Endothelial cell (in vitro differentiated cells): Measurements from ENCODE around the gene RFX8. TPM values are rescaled to one million over a fixed set of nuclear protein-coding genes. Genes with fewer than 3 reads are reported as not detected.
"Not testable (repeated sequence)": the region's sequence is repeated elsewhere in the genome, so short reads cannot be mapped to it uniquely, and the experiment has no call there.

ENCODE experiments used
- DNase-seq: peaks from one replicate; pipeline ENCODE4 v3.0.0; 2021; ENCODE audit warnings: low spot score
- H3K27ac Mint-ChIP-seq: one replicate; pipeline ENCODE4 v1.8.0; 2021; ENCODE audit warnings: mixed read lengths, inconsistent platforms; ENCODE audit not compliant: unreplicated experiment
- H3K27me3 Mint-ChIP-seq: one replicate; pipeline ENCODE4 v1.8.0; 2021; ENCODE audit warnings: mild to moderate bottlenecking, moderate library complexity, mixed read lengths, inconsistent platforms; ENCODE audit not compliant: unreplicated experiment
- H3K36me3 Mint-ChIP-seq: one replicate; pipeline ENCODE4 v1.8.0; 2021; ENCODE audit warnings: mild to moderate bottlenecking, low read depth, mixed read lengths, inconsistent platforms; ENCODE audit not compliant: unreplicated experiment
- H3K4me1 Mint-ChIP-seq: one replicate; pipeline ENCODE4 v1.8.0; 2021; ENCODE audit warnings: mild to moderate bottlenecking, mixed read lengths, inconsistent platforms; ENCODE audit not compliant: unreplicated experiment
- H3K4me3 Mint-ChIP-seq: one replicate; pipeline ENCODE4 v1.8.0; 2021; ENCODE audit warnings: mild to moderate bottlenecking, mixed read lengths, inconsistent platforms; ENCODE audit not compliant: unreplicated experiment
- H3K9me3 Mint-ChIP-seq: one replicate; pipeline ENCODE4 v1.8.0; 2021; ENCODE audit warnings: mixed read lengths, inconsistent platforms; ENCODE audit not compliant: unreplicated experiment
- CTCF ChIP-seq: fragments of 200-600 bp; sonication (generic); IDR thresholded peaks from one replicate; pipeline ENCODE4 v1.5.0; 2021; ENCODE audit warnings: antibody characterized with exemption; ENCODE audit not compliant: unreplicated experiment
- total RNA-seq: library from RNA; stranded (reverse); fragmentation: NEBNext Ultra II Directional; extraction: Animal tissue kit (Norgen Biotek cat#: 25700); gene quantifications from one replicate; pipeline ENCODE4 v1.2.1, GENCODE V29; 2021; ENCODE audit not compliant: unreplicated experiment

Gene RFX8
- total RNA-seq, 1 donor from 2014 or later, result 5.0 TPM

GRCh38 chr2:101355401-101356054, 119.4 kb downstream of the RFX8 start:
- H3K4me1 Mint-ChIP-seq, result peaks cover 6% of the 10 kb centered on the region
- DNase-seq, result no peak
- peaks cover 2% of the 10 kb centered on the region for H3K27me3 Mint-ChIP-seq
- no peaks in the 10 kb centered on the region for H3K36me3 Mint-ChIP-seq
- no peak for TF ChIP-seq CTCF
- no peaks in the 10 kb centered on the region for H3K9me3 Mint-ChIP-seq
- H3K4me3 Mint-ChIP-seq, result no peak overlapping the region
- H3K27ac Mint-ChIP-seq, result no peak overlapping the region

DNA sequence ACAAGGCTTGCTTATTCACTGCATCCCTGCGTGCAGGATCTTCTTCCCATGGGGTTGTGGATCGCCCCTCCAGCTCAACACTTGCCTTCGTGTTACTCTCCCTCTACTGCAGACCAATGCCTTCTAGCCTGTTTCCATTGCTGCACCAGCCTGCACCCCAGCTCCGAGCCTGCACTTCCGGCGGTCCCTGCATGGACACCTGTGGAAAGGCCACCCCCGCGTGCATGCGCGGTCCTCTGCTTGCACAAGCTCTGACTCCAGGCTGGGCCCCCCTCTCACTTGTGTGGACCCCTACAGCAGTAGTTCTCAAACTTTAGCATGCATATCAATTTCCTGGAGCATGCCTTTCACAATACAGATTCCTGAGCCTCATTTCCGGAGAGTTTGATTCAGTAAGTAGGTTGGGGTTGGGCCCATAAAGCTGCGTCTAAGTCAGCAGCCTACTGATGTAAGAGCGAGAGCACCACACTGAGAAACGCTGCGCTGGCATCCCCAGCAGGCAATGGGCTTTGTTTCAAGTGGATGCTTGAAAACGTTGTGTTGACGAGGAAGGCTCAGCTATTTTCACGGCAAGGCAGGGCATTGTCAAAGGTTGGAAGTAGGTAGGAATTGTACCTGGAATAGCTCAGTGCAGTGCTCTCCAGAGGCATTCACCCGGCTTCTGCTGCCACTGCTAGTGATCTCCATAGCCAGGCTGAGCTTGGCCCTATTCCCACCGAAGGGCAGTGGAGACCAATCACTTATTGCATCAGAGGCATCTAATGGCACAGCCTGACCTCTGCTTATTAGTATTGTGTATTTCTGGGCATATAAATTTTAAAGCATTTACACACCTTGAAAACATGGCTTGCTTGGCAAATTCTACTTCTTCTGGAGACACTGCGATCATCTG, 120.2 kb downstream of the RFX8 start:
- no peaks in the 10 kb centered on the region for H3K36me3 Mint-ChIP-seq
- H3K4me3 Mint-ChIP-seq, result no peak overlapping the region
- no peak for TF ChIP-seq CTCF
- H3K27me3 Mint-ChIP-seq, result peaks cover 2% of the 10 kb centered on the region
- H3K27ac Mint-ChIP-seq, result no peak overlapping the region
- DNase-seq, result no peak
- no peaks in the 10 kb centered on the region for H3K9me3 Mint-ChIP-seq
- peaks cover 11% of the 10 kb centered on the region for H3K4me1 Mint-ChIP-seq

DNA sequence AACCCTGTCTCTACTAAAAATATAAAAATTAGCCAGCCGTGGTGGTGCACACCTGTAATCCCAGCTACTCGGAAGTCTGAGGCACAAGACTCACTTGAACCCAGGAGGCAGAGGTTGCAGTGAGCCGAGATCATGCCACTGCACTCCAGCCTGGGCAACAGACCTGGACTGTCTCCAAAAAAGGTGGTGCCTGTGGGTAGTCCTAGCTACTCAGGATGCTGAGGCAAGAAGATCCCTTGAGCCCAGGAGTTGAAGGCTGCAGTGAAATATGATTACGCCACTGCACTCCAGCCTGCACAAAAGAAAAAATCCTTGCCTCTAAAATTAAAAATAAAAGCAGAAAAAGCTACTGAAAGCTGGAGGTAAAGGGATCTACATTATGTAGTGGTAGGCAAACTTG, 122.3 kb downstream of the RFX8 start:
- H3K27me3 Mint-ChIP-seq, H3K4me3 Mint-ChIP-seq, DNase-seq, H3K9me3 Mint-ChIP-seq, H3K27ac Mint-ChIP-seq, H3K36me3 Mint-ChIP-seq: not testable (repeated sequence)
- H3K4me1 Mint-ChIP-seq, result peaks cover 11% of the 10 kb centered on the region

GRCh38 chr2:101351207-101351606, 123.7 kb downstream of the RFX8 start:
- Mint-ChIP-seq H3K27ac (no peak overlapping the region), H3K4me1 (peaks cover 11% of the 10 kb centered on the region), H3K9me3 (no peaks in the 10 kb centered on the region), H3K27me3 (peaks cover 2% of the 10 kb centered on the region), H3K4me3 (no peak overlapping the region), H3K36me3 (no peaks in the 10 kb centered on the region)
- no peak for DNase-seq
- no peak for TF ChIP-seq CTCF

DNA sequence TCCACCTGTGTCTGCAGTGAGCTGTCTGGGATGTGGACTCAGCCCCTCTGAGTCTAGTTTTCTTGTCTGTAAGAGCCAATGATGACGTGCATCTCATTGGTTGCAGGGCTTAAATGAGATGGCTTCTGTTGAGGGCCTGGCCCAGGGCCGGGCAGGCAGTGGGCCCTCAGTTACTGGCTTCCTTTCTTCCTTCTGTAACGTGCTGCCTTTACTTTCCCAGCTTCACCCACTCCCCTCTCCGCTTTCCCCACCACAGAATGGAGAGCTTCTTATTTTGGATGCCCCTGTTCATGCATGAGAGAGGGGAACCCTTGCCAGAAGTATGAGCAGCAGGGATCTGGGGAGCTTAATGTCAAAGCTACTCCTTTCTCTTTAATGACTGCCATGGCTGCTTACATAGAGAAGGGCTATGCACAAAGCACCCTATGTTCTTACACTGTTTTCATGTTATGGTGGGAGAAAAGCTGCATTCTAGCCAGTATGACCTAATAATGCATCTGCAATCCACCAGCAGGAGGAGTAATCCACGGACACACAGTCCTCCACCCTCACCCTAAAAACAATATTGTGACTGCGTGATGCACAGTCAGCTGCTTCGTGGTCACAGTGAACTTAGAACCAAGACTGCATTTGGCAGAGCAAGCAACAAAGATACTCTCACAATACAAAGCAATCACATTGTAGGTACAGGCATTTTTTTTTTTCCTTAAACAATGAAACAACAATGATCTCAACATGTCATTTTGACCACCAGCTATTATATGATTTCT, 124.8 kb downstream of the RFX8 start:
- H3K9me3 Mint-ChIP-seq, result no peaks in the 10 kb centered on the region
- peaks cover 2% of the 10 kb centered on the region for H3K27me3 Mint-ChIP-seq
- no peaks in the 10 kb centered on the region for H3K36me3 Mint-ChIP-seq
- H3K4me1 Mint-ChIP-seq, result peaks cover 11% of the 10 kb centered on the region
- peak; percentile 11 for TF ChIP-seq CTCF
- DNase-seq, result peak; percentile 22
- H3K27ac Mint-ChIP-seq, result no peak overlapping the region
- no peak overlapping the region for H3K4me3 Mint-ChIP-seq
